Effector memory CD8-positive, alpha-beta T cell (primary cell): ENCODE results near the gene GGTA1.
"Not testable (repeated sequence)": the region's sequence is repeated elsewhere in the genome, so short reads cannot be mapped to it uniquely, and the experiment has no call there.

Experiments
- ATAC-seq: fragments of 150-1000 bp; cut with Tn5 transposase; replicated peaks from 2 replicates; pipeline ENCODE4 v1.10.0; 2021; ENCODE audit warnings: mild to moderate bottlenecking, moderate library complexity
- DNase-seq, 3 experiments: peaks; one replicate each; pipeline ENCODE4 v3.0.0; 2021
- H3K27ac Mint-ChIP-seq, 2 donors: one replicate each; pipeline ENCODE4 v1.8.0; 2022; ENCODE audit warnings: mild to moderate bottlenecking in 2 of 2, mixed read lengths in 2 of 2, moderate library complexity in 2 of 2
- H3K27me3 Mint-ChIP-seq, 2 donors: one replicate each; pipeline ENCODE4 v1.8.0; 2022; ENCODE audit warnings: mixed read lengths in 2 of 2
- H3K36me3 Mint-ChIP-seq: one replicate; pipeline ENCODE4 v1.8.0; 2022; ENCODE audit warnings: mild to moderate bottlenecking, moderate library complexity, mixed read lengths; ENCODE audit not compliant: insufficient read depth
- H3K4me1 Mint-ChIP-seq, 2 donors: one replicate each; pipeline ENCODE4 v1.8.0; 2022; ENCODE audit warnings: low read depth in 2 of 2, mixed read lengths in 2 of 2
- H3K4me3 Mint-ChIP-seq, 2 donors: one replicate each; pipeline ENCODE4 v1.8.0; 2022; ENCODE audit warnings: mild to moderate bottlenecking in 2 of 2, mixed read lengths in 2 of 2, moderate library complexity in 2 of 2
- H3K9me3 Mint-ChIP-seq, 2 donors: one replicate each; pipeline ENCODE4 v1.8.0; 2022; ENCODE audit warnings: mixed read lengths in 2 of 2

The GGTA1 gene

DNA sequence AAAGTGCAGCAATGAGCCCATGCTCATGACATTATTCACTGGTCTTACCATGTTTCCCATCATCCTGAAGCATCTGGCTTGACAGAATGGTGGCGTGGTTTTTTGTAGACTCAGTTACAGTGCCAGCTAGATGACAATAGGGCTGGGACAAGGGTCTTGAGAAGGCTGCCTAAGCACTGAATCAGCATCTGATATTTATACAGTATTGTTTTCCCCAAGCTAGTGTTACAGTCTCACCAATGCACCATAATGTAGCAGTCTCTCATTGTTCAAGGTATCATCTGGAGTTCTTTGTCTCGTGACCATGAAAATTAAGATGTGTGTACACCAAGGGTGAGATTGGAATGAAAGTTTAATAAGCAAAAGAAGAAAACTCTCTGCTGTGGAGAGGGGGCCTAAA is 19.0 kb upstream of the GGTA1 start:
- H3K27ac Mint-ChIP-seq: no peak overlapping the region
- H3K9me3 Mint-ChIP-seq: peaks cover 0 to 1% of the 10 kb centered on the region in 2 donors
- DNase-seq (no peak), ATAC-seq (no peak)
- H3K4me1 Mint-ChIP-seq: no peaks in the 10 kb centered on the region
- no peak overlapping the region for H3K4me3 Mint-ChIP-seq
- peaks cover 42 to 55% of the 10 kb centered on the region in 2 donors for H3K27me3 Mint-ChIP-seq
- H3K36me3 Mint-ChIP-seq: peaks cover 3% of the 10 kb centered on the region

DNA sequence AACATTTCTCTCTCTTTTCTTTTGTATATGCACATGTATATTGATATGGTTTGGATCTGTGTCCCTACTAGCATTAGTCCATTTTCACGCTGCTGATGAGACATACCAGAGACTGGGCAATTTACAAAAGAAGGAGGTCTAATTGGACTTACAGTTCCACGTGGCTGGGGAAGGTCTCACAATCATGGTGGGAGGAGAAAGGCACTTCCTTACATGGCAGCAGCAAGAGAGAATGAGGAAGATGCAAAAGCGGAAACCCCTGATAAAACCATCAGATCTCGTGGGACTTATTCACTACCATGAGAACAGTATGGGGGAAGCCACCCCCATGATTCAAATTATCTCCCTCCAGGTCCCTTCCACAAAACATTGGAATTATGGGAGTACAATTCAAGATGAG is 13.5 kb upstream of the GGTA1 start:
- DNase-seq, H3K36me3 Mint-ChIP-seq, H3K9me3 Mint-ChIP-seq, H3K27ac Mint-ChIP-seq, H3K4me1 Mint-ChIP-seq, H3K4me3 Mint-ChIP-seq, ATAC-seq: not testable (repeated sequence)
- H3K27me3 Mint-ChIP-seq: peaks cover 27 to 45% of the 10 kb centered on the region in 2 donors

DNA sequence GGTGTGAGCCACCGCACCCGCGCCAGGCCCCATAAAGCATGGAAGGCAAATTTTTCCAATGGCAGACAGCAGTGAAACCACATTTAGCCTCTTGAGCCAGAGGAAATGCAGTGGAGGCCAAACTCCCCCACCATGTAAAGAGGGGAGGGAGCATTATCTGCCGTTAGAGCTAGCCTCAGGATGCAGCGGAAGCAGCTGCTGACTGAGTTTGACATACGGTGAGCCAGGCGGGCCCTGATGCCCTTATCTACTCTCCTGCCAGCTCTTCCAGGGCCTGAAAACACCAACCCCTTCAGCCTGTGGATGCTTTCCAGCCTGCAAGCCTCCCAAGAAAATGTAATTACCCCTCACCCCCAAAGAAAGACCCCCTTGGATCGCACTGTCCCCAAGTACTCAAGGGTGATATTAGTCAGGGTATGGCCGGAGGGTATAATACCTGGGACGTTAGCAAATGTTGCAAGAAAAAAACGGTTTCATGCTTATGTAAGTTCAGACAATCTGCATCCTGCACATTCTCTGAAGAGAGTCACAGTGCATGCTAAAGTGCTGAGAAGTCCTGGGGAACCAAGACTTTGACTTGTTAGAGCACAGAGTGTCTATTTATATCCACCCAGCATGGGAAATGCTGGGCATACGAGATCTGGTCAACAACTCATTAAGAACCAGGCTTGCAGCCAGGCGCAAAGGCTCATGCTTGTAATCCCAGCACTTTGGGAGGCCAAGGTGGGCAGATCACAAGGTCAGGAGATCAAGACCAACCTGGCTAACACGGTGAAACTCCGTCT is 11.3 kb upstream of the GGTA1 start:
- H3K36me3 Mint-ChIP-seq: no peaks in the 10 kb centered on the region
- no peak overlapping the region for H3K27ac Mint-ChIP-seq
- H3K4me1 Mint-ChIP-seq: no peaks in the 10 kb centered on the region
- DNase-seq: no peak
- H3K4me3 Mint-ChIP-seq: no peak overlapping the region
- ATAC-seq: no peak
- H3K27me3 Mint-ChIP-seq: peaks cover 28 to 36% of the 10 kb centered on the region in 2 donors
- no peaks in the 10 kb centered on the region for H3K9me3 Mint-ChIP-seq

DNA sequence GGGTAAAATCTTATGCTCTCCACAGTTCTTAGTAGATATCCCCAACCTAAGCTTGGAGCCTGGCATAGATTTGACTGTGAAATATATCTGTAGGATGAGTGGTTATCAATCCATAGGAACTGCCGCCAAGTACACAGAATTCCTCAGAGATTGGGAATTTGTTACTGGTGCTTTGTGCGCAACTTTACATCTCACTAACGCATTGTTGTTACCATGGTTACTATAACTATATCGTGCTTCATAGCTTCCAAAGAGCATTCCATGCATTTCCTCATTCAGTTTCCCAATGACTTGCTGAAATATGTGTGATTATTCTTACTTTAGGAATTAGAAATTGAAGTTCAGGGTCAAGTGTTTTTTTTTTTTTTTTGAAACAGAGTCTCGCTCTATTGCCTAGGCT is 9.5 kb upstream of the GGTA1 start:
- Mint-ChIP-seq H3K9me3 (no peaks in the 10 kb centered on the region), H3K4me1 (no peaks in the 10 kb centered on the region), H3K36me3 (no peaks in the 10 kb centered on the region), H3K27ac (no peak overlapping the region), H3K27me3 (peaks cover 29 to 41% of the 10 kb centered on the region in 2 donors), H3K4me3 (no peak overlapping the region)
- ATAC-seq (no peak), DNase-seq (no peak)

DNA sequence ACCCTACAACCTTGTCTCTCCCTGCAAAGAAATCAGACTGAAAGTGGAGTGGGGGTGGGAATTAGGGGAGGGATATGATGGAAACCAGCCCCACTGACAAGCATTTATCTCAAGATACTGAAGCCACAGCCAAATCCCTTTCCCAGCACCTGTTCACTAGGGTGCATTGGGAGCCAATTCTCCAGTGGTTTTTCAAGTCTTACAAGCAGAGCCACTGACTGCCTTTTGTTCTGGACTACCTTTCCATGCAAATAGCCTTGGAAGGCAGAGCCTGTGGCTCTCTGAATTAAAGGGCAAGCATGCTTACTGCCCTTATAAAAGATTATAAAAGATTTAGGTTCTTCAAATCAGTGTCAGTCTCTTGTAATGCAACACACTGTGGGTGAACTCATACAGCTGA is 8.8 kb upstream of the GGTA1 start:
- H3K27me3 Mint-ChIP-seq: peaks cover 32 to 42% of the 10 kb centered on the region in 2 donors
- no peaks in the 10 kb centered on the region for H3K36me3 Mint-ChIP-seq
- H3K9me3 Mint-ChIP-seq: no peaks in the 10 kb centered on the region
- H3K4me1 Mint-ChIP-seq: no peaks in the 10 kb centered on the region
- H3K27ac Mint-ChIP-seq: no peak overlapping the region
- ATAC-seq (no peak), DNase-seq (no peak)
- no peak overlapping the region for H3K4me3 Mint-ChIP-seq

DNA sequence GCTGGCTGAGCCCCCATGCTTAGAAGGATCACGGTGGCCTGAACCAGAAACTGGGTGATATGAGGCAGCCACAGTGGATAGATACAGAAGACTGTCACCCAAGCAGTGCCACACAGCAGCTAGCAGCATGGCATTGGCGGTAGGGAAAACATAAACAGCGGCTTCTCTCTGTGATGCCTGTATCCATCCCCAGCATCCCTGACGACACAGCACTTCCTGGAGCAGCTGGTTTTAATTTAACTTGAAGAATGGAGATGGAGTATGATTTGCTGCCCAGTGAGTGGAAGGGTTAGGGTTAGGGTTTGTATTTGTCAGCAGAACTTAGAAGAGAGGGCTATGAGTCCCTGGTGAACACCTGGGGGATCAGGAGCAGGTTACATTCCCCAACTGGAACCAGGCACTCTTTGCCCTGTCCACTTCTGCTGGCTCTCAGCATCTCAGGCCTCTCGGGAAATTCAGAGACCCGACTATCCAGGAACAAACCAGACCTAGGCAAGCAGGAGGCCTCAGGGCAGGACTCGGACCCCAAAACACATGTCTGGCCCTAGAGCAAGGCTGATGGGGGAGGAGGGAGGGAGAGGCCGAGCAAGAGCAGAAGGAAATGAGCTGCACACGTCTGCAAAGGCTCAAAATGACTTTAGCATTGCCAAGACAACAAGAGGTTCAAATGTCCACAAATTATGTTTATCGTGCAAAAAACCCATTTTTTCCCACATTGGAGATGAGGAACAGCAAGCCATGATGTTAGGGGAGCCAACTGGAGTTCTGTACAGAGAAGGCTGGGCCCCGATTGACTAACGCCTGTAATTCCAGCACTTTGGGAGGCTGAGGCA is 6.5 kb upstream of the GGTA1 start:
- no peaks in the 10 kb centered on the region for H3K36me3 Mint-ChIP-seq
- ATAC-seq (no peak), DNase-seq (no peak)
- no peaks in the 10 kb centered on the region for H3K9me3 Mint-ChIP-seq
- no peak overlapping the region for H3K4me3 Mint-ChIP-seq
- no peak overlapping the region for H3K27ac Mint-ChIP-seq
- no peaks in the 10 kb centered on the region for H3K4me1 Mint-ChIP-seq
- H3K27me3 Mint-ChIP-seq: peaks cover 36 to 41% of the 10 kb centered on the region in 2 donors

DNA sequence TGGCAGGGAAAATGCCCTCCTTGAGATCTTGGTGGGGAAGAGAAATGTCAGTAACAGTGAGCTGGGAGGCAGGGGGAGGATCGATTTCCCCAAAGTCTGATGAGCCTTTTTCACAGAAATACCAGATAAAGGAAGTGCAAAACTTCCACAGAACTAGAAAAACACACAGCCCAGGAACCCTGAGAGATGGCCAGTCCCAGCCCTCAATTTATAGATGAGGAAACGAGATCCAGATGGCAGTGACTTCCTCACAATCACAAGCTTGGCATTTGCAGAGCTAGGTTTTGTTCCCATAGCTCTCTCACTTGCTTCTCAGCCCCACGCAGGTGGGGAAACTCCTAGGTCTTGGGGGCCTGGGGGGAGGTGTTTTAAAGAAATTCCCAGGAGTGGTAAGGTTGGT is 3.8 kb upstream of the GGTA1 start:
- H3K4me3 Mint-ChIP-seq: no peak overlapping the region
- no peak for ATAC-seq
- peaks cover 54 to 67% of the 10 kb centered on the region in 2 donors for H3K27me3 Mint-ChIP-seq
- no peaks in the 10 kb centered on the region for H3K9me3 Mint-ChIP-seq
- no peaks in the 10 kb centered on the region for H3K36me3 Mint-ChIP-seq
- DNase-seq: no peak
- H3K4me1 Mint-ChIP-seq: peaks cover 8 to 9% of the 10 kb centered on the region in 2 donors
- H3K27ac Mint-ChIP-seq: no peak overlapping the region

DNA sequence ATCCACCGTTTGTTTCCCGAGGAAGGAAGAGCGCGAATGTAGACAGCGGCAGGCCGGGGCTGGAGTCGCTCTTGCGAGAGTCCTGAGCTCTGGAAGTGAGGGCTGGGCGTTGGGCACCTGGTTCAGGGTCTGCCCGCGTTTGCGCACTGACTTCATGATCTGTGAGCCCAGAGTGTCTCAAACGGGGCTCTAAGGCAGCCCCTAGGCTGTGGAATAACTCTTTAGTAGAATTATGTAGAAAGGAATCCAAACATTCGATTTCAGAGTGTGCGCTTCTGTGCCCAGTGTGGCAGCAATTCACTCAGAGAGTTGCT is 478 bp upstream of the GGTA1 start:
- H3K4me1 Mint-ChIP-seq: peaks cover 14 to 17% of the 10 kb centered on the region in 2 donors
- ATAC-seq: no peak
- peak overlapping the region; percentile 22 to 62 for H3K4me3 Mint-ChIP-seq
- H3K36me3 Mint-ChIP-seq: no peaks in the 10 kb centered on the region
- no peak for DNase-seq
- no peaks in the 10 kb centered on the region for H3K9me3 Mint-ChIP-seq
- H3K27ac Mint-ChIP-seq: no peak overlapping the region
- peaks cover 68 to 86% of the 10 kb centered on the region in 2 donors for H3K27me3 Mint-ChIP-seq

DNA sequence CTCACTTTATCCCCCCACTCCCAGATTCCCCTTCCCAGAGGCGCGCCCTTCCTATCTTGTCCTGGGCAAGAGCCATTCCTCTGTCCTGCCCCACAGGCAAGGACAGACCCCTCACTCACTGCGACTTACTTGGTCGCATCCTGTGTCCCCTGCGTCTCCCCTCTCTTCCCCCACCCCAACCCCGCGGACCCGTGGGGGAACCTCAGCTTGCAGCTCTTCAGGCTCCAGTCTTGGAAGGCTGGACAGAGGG is 542 bp downstream of the GGTA1 start:
- DNase-seq (no peak), ATAC-seq (no peak)
- no peaks in the 10 kb centered on the region for H3K36me3 Mint-ChIP-seq
- H3K9me3 Mint-ChIP-seq: no peaks in the 10 kb centered on the region
- peaks cover 14 to 17% of the 10 kb centered on the region in 2 donors for H3K4me1 Mint-ChIP-seq
- no peak overlapping the region for H3K27ac Mint-ChIP-seq
- H3K4me3 Mint-ChIP-seq: peak overlapping the region; percentile 82 to 87
- peaks cover 66 to 86% of the 10 kb centered on the region in 2 donors for H3K27me3 Mint-ChIP-seq

DNA sequence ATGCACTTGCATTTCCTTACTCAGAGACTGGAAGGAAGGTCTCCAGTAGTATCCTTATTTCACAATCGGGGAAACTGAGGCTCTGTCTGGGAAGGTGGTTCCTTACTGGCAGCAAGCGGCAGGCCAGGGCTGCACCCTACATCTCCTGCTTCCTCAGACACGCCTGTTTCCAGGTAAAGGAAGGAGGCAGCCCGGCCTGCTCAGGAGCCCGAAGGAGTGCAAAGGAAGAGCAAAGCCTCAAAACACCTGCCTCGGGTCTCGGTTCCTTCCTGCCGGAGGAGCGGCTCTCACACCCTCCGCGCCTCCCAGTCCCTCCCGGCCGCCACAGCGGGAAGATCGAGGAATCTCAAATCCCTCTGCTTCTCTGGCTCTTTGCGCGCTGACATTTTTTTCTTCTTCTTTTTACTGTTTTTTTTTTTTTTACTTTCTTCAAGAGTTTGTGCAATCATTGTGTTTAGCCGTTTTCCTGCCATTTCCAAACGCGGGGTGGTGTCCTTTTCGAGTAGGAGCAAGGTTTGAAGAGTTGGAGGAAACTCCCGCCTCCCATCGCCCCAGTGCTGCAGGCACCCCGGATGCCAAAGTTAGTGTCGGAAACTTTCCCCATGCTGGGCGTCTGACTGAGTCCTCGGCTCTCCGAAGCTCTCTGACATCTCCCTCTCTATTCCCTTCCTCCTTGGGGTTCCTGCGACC is 1.0 kb downstream of the GGTA1 start:
- no peak for ATAC-seq
- no peak for DNase-seq
- Mint-ChIP-seq H3K4me3 (peak overlapping the region; percentile 82 to 87), H3K27me3 (peaks cover 62 to 86% of the 10 kb centered on the region in 2 donors), H3K4me1 (peaks cover 14 to 17% of the 10 kb centered on the region in 2 donors), H3K9me3 (no peaks in the 10 kb centered on the region), H3K36me3 (peaks cover 1% of the 10 kb centered on the region), H3K27ac (no peak overlapping the region)

DNA sequence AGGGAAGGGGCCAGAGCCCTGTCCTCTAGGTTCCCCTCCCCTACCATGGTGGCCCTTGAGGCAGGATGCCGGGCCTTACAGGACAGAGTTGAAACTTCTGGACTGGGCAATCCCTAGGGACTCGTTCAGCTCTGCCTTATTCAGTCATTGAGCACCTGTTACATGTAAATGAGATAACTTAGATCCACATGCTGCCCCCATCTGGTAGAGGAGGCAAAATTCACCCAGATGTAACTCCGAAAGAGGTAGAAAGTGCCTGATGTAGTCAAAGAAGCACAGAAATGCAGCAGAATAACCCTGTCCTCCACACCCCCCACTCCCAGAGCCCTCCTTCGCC is 1.5 kb downstream of the GGTA1 start:
- peak; percentile 11 to 31 (median 14) for DNase-seq
- H3K36me3 Mint-ChIP-seq: peaks cover 4% of the 10 kb centered on the region
- peaks cover 14 to 17% of the 10 kb centered on the region in 2 donors for H3K4me1 Mint-ChIP-seq
- peaks cover 57 to 83% of the 10 kb centered on the region in 2 donors for H3K27me3 Mint-ChIP-seq
- ATAC-seq: peak; percentile 64
- no peaks in the 10 kb centered on the region for H3K9me3 Mint-ChIP-seq
- H3K4me3 Mint-ChIP-seq: peak overlapping the region; percentile 82 to 87
- no peak overlapping the region for H3K27ac Mint-ChIP-seq

DNA sequence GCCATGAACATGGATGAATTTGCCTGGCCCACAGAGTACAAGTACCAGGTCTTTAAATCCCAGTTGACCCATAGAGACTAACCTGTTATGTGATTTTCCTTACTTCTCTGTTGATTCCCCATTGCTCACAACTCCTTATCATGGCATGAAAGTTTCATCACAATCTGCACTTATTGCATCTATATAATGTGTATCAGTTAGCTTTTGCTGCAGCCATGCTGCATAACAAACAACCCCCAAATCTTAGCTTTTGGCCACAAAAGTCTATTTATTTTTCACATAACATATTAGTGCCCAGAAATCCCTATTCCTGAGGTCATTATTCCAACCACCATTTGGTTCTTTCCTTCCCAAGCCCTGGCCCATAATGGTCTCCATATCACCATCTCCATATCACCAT is 3.7 kb downstream of the GGTA1 start:
- Mint-ChIP-seq H3K27ac (no peak overlapping the region), H3K4me1 (peaks cover 14 to 17% of the 10 kb centered on the region in 2 donors), H3K4me3 (no peak overlapping the region), H3K9me3 (no peaks in the 10 kb centered on the region), H3K27me3 (peaks cover 50 to 73% of the 10 kb centered on the region in 2 donors), H3K36me3 (peaks cover 4% of the 10 kb centered on the region)
- ATAC-seq (no peak), DNase-seq (no peak)

DNA sequence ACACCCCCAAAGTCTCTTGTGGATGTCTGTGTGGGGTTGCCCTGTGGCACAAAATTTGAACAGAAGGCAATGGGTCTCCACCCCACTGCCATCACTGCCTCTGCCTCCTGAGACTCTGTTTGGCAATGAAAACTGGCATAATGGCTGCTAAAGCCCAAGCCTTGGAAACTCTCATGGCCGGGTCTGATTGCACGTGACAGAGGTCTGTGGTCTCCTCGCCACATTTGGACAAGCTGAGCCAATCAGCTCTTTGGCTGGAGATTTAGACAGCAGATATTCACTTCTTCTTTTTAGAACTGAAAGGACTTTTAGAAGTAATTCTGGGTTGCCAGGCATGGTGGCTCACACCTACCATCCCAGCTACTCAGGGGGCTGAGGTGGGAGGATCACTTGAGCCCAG is 5.5 kb downstream of the GGTA1 start:
- DNase-seq (no peak), ATAC-seq (no peak)
- Mint-ChIP-seq H3K36me3 (peaks cover 4% of the 10 kb centered on the region), H3K4me1 (peaks cover 13 to 17% of the 10 kb centered on the region in 2 donors), H3K9me3 (no peaks in the 10 kb centered on the region), H3K27ac (no peak overlapping the region), H3K27me3 (peaks cover 39 to 56% of the 10 kb centered on the region in 2 donors), H3K4me3 (no peak overlapping the region)

DNA sequence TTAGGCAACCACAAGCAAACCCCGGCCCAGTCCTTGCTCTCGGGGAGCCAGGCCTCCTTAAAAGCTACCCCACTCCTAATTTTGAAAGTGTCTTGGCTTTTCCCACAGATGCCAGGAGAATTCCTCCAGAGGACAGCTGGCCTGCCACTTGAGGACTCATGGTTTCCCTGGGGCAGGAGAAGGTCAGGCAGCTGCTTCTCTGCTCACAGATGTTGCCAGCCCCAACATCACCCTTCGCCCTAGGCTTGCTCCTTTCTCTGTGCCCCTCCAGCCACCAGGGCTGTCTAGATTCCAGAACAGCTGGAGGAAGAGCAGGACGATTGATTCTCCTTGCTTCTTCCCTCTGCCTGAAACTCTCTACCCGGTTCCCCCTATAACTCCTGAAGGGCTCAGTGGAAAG is 8.5 kb downstream of the GGTA1 start:
- DNase-seq: no peak
- H3K4me3 Mint-ChIP-seq: no peak overlapping the region
- no peaks in the 10 kb centered on the region for H3K4me1 Mint-ChIP-seq
- H3K27ac Mint-ChIP-seq: no peak overlapping the region
- H3K36me3 Mint-ChIP-seq: peaks cover 4% of the 10 kb centered on the region
- no peak for ATAC-seq
- no peaks in the 10 kb centered on the region for H3K9me3 Mint-ChIP-seq
- H3K27me3 Mint-ChIP-seq: peaks cover 9 to 34% of the 10 kb centered on the region in 2 donors
